Measurements from ENCODE around the gene ARF1. TPM values are rescaled to one million over a fixed set of nuclear protein-coding genes. Genes with fewer than 3 reads are reported as not detected.

Gene ARF1
- total RNA-seq, 2 donors from 2014 or later = 478 to 512 TPM

DNA sequence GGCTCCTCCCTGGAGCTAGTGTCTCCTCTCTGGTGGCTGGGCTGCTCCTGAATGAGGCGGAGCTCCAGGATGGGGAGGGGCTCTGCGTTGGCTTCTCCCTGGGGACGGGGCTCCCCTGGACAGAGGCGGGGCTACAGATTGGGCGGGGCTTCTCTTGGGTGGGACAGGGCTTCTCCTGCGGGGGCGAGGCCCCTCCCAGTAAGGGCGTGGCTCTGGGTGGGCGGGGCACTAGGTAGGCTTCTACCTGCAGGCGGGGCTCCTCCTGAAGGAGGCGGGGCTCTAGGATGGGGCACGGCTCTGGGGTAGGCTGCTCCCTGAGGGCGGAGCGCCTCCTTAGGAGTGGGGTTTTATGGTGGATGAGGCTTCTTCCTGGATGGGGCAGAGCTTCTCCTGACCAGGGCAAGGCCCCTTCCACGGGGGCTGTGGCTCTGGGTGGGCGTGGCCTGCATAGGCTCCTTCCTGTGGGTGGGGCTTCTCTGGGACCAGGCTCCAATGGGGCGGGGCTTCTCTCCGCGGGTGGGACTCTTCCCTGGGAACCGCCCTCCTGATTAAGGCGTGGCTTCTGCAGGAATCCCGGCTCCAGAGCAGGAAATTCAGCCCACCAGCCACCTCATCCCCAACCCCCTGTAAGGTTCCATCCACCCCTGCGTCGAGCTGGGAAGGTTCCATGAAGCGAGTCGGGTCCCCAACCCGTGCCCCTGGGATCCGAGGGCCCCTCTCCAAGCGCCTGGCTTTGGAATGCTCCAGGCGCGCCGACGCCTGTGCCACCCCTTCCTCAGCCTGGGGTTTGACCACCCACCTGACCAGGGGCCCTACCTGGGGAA is 22.7 kb upstream of the ARF1 start:
- H3K4me3 ChIP-seq = peak overlapping the region; percentile 3 to 29
- intact Hi-C loops (cut with DNase I) = no loop called here
- DNase-seq (ENCODE audit: low spot score) = peak; percentile 89
- 6% methylated on average over 31 of the region's 33 CpGs for WGBS
- H3K4me1 ChIP-seq (replicated peaks) = no peaks in the 10 kb centered on the region
- no peak overlapping the region for H3K27ac ChIP-seq
- TF ChIP-seq POLR2A (IDR thresholded peaks at IDR 0.05) (peak; percentile 41), POLR2AphosphoS5 (IDR thresholded peaks at IDR 0.05) (no peak)
- TF ChIP-seq, protein P1, sequence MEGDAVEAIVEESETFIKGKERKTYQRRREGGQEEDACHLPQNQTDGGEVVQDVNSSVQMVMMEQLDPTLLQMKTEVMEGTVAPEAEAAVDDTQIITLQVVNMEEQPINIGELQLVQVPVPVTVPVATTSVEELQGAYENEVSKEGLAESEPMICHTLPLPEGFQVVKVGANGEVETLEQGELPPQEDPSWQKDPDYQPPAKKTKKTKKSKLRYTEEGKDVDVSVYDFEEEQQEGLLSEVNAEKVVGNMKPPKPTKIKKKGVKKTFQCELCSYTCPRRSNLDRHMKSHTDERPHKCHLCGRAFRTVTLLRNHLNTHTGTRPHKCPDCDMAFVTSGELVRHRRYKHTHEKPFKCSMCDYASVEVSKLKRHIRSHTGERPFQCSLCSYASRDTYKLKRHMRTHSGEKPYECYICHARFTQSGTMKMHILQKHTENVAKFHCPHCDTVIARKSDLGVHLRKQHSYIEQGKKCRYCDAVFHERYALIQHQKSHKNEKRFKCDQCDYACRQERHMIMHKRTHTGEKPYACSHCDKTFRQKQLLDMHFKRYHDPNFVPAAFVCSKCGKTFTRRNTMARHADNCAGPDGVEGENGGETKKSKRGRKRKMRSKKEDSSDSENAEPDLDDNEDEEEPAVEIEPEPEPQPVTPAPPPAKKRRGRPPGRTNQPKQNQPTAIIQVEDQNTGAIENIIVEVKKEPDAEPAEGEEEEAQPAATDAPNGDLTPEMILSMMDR (IDR thresholded peaks at IDR 0.05) = no peak
- no peaks in the 10 kb centered on the region for H3K9me3 ChIP-seq
- no peaks in the 10 kb centered on the region for H3K36me3 ChIP-seq
- H3K27me3 ChIP-seq (replicated peaks; ENCODE audit: insufficient read depth) = peaks cover 5% of the 10 kb centered on the region

DNA sequence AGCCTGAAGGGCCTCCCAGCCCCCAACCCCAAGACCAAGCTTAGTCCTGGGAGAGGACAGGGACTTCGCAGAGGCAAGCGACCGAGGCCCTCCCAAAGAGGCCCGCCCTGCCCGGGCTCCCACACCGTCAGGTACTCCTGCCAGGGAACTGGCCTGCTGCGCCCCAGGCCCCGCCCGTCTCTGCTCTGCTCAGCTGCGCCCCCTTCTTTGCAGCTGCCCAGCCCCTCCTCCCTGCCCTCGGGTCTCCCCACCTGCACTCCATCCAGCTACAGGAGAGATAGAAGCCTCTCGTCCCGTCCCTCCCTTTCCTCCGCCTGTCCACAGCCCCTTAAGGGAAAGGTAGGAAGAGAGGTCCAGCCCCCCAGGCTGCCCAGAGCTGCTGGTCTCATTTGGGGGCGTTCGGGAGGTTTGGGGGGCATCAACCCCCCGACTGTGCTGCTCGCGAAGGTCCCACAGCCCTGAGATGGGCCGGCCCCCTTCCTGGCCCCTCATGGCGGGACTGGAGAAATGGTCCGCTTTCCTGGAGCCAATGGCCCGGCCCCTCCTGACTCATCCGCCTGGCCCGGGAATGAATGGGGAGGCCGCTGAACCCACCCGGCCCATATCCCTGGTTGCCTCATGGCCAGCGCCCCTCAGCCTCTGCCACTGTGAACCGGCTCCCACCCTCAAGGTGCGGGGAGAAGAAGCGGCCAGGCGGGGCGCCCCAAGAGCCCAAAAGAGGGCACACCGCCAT is 21.9 kb upstream of the ARF1 start:
- Histone ChIP-seq H3K9me3 (no peaks in the 10 kb centered on the region), H3K36me3 (no peaks in the 10 kb centered on the region), H3K4me1 (replicated peaks) (no peaks in the 10 kb centered on the region), H3K27ac (no peak overlapping the region), H3K27me3 (replicated peaks; ENCODE audit: insufficient read depth) (peaks cover 5% of the 10 kb centered on the region), H3K4me3 (peak overlapping the region in 1 of 2 donors; percentile 29)
- no peak for TF ChIP-seq POLR2AphosphoS5 (IDR thresholded peaks at IDR 0.05)
- no peak for TF ChIP-seq POLR2A (IDR thresholded peaks at IDR 0.05)
- TF ChIP-seq, protein P1 (IDR thresholded peaks at IDR 0.05) = no peak
- no peak for DNase-seq (ENCODE audit: low spot score)
- 16% methylated on average over 33 of the region's 34 CpGs for WGBS
- intact Hi-C loops (cut with DNase I) = no loop called here

DNA sequence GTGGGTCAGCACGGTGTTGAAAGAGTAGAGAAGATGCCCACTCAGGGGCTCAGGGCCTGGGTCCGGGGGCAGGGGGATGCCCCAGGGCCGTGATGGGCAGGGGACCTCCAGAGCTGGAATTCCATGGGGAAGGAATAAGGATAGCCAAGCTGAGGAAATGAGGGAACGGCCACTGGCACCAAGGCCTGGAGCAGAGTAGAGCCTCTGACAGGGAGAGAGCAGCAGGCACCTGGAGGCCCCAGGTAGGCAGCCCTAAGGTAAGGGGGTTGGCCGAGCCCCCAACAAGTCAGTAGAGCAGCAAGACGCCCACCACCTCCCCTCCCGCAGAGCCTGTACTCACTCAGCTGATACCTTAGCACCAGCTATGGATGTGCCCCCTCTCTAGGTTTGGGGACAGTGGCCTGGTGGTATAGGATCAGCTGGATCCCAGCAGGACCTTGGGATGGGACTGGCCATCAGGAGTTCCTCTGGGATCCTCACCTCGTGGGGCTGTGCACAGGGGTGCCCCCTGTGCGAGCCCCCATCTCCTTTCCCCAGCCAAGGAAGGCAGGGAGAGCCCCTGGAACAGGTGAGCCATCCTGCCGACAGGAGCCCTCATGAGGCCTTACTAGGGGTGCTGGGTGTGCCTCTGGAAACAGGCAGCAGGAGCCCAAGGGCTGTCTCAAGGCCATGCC is 21.0 kb upstream of the ARF1 start:
- Histone ChIP-seq H3K36me3 (no peaks in the 10 kb centered on the region), H3K27me3 (replicated peaks; ENCODE audit: insufficient read depth) (peaks cover 11% of the 10 kb centered on the region), H3K4me1 (replicated peaks) (no peaks in the 10 kb centered on the region), H3K27ac (no peak overlapping the region), H3K4me3 (no peak overlapping the region), H3K9me3 (no peaks in the 10 kb centered on the region)
- TF ChIP-seq POLR2A (IDR thresholded peaks at IDR 0.05) (no peak), POLR2AphosphoS5 (IDR thresholded peaks at IDR 0.05) (no peak)
- TF ChIP-seq, protein P1 (IDR thresholded peaks at IDR 0.05) = no peak
- no peak for DNase-seq (ENCODE audit: low spot score)
- 91% methylated on average over 10 of the region's 10 CpGs for WGBS
- intact Hi-C loops (cut with DNase I) = no loop called here

DNA sequence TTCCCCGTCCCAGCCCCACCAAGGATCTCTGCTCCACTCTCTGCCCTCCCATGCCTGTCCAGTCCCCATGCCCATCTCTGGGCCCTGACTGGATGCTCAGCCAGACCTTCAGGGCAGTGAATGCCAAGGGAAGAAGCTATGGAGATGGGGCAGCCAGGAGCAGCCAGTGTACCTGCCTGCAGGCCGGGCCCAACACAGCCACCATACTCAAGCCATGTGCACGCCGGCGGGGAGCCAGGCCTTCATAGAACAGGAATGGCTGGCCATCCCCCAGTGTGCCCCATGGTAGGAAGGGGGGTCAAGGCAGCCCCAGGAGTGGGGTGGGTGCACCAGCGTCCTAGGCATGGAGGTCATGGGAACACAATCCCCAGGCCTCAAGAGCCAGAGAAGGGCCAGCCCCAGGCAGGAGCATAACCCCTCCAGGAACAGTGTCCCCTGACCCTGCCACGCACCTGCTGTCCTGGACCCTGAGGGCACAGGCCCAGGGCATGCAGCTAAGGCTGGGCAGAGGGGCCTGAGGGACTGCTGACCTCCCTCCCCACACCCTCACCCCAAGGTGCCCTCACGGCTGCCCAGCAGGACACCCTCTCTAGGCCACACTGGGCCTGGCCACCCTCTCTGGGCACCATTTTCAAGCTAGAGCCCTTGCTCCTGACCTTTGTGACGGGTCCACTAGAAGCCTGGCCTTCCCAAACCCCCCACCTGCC is 20.3 kb upstream of the ARF1 start:
- Histone ChIP-seq H3K27me3 (replicated peaks; ENCODE audit: insufficient read depth) (peaks cover 12% of the 10 kb centered on the region), H3K4me1 (replicated peaks) (no peaks in the 10 kb centered on the region), H3K36me3 (no peaks in the 10 kb centered on the region), H3K27ac (no peak overlapping the region), H3K4me3 (no peak overlapping the region), H3K9me3 (no peaks in the 10 kb centered on the region)
- 94% methylated on average over 8 of the region's 9 CpGs for WGBS
- intact Hi-C loops (cut with DNase I) = no loop called here
- DNase-seq (ENCODE audit: low spot score) = no peak
- no peak for TF ChIP-seq POLR2A (IDR thresholded peaks at IDR 0.05)
- TF ChIP-seq, protein P1 (IDR thresholded peaks at IDR 0.05) = no peak
- no peak for TF ChIP-seq POLR2AphosphoS5 (IDR thresholded peaks at IDR 0.05)
